Rectal smooth muscle tissue (tissue), 1 donor: Measurements from ENCODE around the gene ACOX3.
"Not testable (repeated sequence)": the region's sequence is repeated elsewhere in the genome, so short reads cannot be mapped to it uniquely, and the experiment has no call there.

Source experiments
- H3K27ac ChIP-seq: one replicate; pipeline ENCODE4 v1.7.0; 2013; ENCODE audit warnings: low read depth, low read length, inconsistent platforms
- H3K27me3 ChIP-seq: one replicate; pipeline ENCODE4 v1.7.0; 2013; ENCODE audit warnings: low read length; ENCODE audit not compliant: control insufficient read depth, insufficient read depth
- H3K36me3 ChIP-seq: one replicate; pipeline ENCODE4 v1.7.0; 2013; ENCODE audit warnings: low read length; ENCODE audit not compliant: control insufficient read depth, insufficient read depth
- H3K4me1 ChIP-seq: one replicate; pipeline ENCODE4 v1.7.0; 2013; ENCODE audit warnings: low read length; ENCODE audit not compliant: control insufficient read depth, insufficient read depth
- H3K4me3 ChIP-seq: one replicate; pipeline ENCODE4 v1.7.0; 2013; ENCODE audit warnings: low read length
- H3K9ac ChIP-seq: one replicate; pipeline ENCODE4 v1.7.0; 2013; ENCODE audit warnings: low read length

The ACOX3 gene

DNA sequence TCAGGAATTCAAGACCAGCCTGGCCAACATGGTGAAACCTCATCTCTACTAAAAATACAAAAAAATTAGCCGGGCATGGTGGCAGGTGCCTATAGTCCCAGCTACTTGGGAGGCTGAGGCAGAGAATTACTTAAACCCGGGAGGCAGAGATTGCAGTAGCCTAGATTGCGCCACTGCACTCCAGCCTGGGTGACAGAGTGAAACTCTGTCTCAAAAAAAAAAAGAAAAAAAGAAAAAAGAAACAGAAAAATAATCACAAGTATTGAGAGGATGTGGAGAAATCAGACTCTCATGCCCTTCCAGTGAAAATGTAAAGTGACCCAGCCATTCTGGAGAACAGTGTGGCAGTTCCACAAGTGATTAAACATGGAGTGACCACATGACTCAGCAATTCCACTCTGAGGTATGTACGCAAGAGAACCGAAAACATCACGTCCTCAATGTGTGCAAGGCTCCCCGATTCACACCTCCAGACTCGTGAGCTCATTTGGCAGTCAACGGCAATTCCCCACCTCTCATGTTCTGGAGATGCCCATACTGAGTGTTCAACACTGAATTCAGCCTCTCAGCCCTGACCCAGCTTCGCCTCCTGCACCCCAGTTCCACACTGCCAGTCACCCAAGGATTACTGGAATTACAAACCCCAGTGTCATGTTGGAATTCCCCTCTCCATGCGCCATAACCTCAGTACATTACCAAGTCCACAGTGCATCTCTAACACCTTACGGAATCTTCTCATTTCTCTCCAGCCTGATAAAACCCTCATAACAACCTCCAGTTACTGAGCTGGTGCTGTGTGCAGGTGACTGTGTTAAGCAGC is 21.1 kb downstream of the ACOX3 start:
- peaks cover 2% of the 10 kb centered on the region for H3K36me3 ChIP-seq

DNA sequence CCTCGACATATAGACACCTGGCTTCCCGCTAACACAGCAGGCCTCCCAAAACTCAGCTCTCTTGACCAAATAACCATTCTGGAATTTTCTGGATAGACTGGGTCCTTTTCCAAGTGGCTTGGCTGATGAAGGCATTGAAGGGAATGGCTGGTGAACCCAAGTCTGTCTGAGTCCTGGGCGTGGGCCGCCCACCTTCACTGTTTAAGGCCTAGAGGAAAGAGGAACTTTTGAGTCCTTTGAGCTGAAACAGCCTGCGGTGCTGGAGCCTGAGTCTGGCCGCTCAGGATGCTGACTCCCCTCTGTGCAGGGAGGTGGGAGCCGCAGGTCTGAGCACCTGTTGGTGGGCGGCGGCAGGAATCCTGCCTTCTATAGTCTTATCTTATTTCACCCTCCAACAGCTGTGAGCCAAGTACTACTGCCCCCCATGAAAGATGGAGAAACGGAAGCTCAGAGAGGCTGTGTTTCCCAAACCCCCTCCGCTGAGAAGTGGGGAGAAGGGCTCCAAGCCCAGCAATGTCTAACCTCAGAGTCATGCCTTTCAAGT is 23.4 kb downstream of the ACOX3 start:
- no peak overlapping the region for H3K9ac ChIP-seq
- H3K27ac ChIP-seq = no peak overlapping the region
- peaks cover 13% of the 10 kb centered on the region for H3K36me3 ChIP-seq
- no peak overlapping the region for H3K4me3 ChIP-seq
- no peaks in the 10 kb centered on the region for H3K4me1 ChIP-seq
- H3K27me3 ChIP-seq = no peaks in the 10 kb centered on the region

More for the DNA sequence above, 21.1 kb downstream of the ACOX3 start:
- Histone ChIP-seq H3K27ac (no peak overlapping the region), H3K27me3 (no peaks in the 10 kb centered on the region), H3K9ac (no peak overlapping the region), H3K4me3 (no peak overlapping the region), H3K4me1 (no peaks in the 10 kb centered on the region)

DNA sequence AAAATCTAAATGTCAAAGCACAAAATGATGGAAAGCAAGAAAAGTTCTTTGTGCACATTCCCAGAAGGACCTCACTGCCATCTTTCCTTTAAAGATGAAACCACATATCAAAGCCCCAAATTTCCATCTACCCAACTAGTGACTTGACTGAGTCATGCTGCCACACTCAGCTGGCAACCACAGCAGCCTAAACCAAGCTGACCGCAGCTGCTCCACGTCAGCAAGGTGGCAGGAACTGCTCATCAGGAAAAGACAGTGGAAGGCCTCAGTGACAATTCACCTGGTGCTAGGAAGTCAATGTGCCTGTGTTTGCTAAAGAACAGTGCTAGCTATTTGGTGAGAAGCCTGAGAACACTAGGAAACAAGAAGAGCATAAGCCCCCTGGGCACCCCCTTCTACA is 26.1 kb downstream of the ACOX3 start:
- no peak overlapping the region for H3K9ac ChIP-seq
- H3K27ac ChIP-seq = no peak overlapping the region
- H3K4me3 ChIP-seq = no peak overlapping the region
- H3K36me3 ChIP-seq = peaks cover 13% of the 10 kb centered on the region
- no peaks in the 10 kb centered on the region for H3K27me3 ChIP-seq
- no peaks in the 10 kb centered on the region for H3K4me1 ChIP-seq

DNA sequence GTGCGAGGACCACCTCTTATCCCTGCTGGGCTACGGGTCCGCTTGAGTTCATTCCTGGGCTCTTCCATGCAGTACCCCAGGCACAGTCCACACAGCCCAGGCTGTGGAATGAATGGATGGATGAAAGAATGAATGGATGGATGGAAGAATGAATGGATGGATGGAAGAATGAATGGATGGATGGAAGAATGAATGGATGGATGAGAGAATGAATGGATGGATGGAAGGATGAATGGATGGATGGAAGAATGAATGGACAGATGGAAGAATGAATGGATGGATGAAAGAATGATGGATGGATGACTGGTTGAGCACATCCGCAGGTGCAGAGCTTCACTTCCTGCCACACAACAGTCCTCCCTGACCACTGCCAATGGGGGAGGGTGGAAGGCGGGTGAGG is 28.2 kb downstream of the ACOX3 start:
- Histone ChIP-seq H3K27me3 (no peaks in the 10 kb centered on the region), H3K4me1 (no peaks in the 10 kb centered on the region), H3K4me3 (no peak overlapping the region), H3K27ac (no peak overlapping the region), H3K36me3 (peaks cover 13% of the 10 kb centered on the region), H3K9ac (no peak overlapping the region)

DNA sequence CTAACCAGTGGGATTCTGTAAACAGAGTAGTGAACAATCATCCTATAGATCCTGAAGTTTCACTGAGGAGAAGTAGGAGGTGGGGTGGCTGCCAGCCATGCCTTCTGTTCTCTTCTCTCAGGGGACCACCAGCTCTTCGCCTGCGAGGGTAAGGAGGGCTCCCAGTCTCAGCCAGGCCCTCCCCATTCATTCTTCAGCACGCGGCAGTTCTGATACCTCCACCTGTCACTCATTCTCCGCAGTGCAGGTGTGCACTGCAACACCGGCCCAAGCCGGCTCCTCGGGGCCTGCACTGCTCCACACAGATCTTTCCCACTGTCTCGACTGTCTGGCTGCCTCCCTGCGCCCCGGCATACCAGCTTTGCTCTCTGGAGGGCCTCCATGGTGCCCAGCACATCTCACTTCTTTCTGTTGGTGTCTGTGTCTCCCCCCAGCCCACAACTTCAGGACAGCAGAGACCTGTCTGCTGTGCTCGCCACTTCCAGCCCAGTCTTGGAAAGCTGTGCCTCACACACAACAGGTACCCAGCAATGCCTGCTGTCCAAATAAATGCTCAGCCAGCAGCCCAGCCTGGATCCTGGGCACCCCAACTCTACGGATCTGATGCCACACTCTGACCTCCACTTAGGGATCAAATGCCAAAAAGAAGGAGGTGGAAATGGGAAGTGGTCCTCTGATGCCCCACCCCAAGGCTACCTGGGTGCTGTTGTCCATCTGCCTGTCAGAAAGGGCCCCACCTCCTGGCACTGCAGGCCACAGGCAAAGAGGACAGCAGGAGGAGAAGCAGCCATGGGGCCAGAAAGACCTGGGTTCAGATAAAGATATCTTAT is 29.0 kb downstream of the ACOX3 start:
- H3K4me3 ChIP-seq = no peak overlapping the region
- no peak overlapping the region for H3K27ac ChIP-seq
- H3K4me1 ChIP-seq = no peaks in the 10 kb centered on the region
- H3K9ac ChIP-seq = no peak overlapping the region
- no peaks in the 10 kb centered on the region for H3K27me3 ChIP-seq
- H3K36me3 ChIP-seq = peaks cover 13% of the 10 kb centered on the region

DNA sequence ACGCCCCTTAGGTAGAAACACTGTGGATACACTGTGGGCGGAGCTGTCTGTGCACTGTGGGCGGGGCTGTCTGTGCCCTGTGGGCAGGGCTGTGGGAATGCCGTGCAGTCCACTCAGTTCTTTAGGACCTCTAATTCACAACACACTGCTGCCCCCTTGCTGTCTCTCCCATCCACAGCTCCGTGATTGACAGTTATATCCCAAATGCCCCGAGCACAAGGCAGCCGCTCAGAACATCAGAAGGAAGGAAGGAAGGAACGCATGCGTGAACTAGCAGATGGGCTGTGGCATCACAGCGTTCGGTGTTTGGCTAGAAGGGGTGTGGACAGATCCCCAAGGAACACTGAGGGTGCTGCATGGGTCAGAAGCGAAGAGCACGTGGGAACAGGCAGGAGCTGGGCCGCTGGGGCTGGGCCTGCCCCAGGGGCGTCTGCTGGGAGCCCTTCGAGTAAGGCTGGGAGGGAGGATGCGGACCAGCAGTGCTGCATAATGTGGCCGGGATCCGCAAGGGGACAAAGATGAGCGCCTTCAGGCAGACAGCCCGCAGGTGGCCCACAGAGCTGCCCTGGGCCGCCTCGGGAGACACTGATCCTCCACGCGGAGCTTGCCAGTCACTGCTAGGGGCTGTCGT is 29.8 kb downstream of the ACOX3 start:
- no peaks in the 10 kb centered on the region for H3K27me3 ChIP-seq
- no peaks in the 10 kb centered on the region for H3K4me1 ChIP-seq
- H3K36me3 ChIP-seq = peaks cover 18% of the 10 kb centered on the region
- H3K9ac ChIP-seq = no peak overlapping the region
- H3K27ac ChIP-seq = no peak overlapping the region
- no peak overlapping the region for H3K4me3 ChIP-seq

DNA sequence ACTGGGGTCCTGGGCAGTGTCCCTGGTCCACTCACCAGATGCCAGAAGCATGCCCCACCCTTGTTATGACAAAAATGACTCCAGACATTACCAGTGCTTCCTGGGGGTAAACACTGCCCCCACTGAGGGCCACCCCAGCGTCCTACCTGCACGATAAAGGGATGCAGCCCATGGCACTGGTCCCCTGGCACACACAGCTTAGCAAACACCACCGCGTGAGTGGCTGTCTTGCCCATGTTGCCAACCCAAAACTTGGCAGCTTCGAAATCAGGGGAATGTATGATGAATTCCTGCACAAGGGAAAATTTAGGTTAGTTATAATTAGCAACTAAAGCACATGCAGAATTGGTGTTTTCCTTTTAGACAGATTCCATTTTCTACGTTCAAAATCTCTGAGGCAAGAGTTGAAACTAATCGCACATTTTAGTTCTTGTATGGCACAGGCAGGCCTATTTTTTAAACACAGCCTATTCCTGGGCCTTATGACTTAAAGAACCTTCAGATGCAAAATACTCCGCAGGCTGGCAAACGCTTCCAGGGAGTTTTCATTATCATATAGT is 30.4 kb downstream of the ACOX3 start:
- H3K27ac ChIP-seq = no peak overlapping the region
- H3K27me3 ChIP-seq = no peaks in the 10 kb centered on the region
- no peak overlapping the region for H3K4me3 ChIP-seq
- no peaks in the 10 kb centered on the region for H3K4me1 ChIP-seq
- peaks cover 23% of the 10 kb centered on the region for H3K36me3 ChIP-seq
- H3K9ac ChIP-seq = no peak overlapping the region

DNA sequence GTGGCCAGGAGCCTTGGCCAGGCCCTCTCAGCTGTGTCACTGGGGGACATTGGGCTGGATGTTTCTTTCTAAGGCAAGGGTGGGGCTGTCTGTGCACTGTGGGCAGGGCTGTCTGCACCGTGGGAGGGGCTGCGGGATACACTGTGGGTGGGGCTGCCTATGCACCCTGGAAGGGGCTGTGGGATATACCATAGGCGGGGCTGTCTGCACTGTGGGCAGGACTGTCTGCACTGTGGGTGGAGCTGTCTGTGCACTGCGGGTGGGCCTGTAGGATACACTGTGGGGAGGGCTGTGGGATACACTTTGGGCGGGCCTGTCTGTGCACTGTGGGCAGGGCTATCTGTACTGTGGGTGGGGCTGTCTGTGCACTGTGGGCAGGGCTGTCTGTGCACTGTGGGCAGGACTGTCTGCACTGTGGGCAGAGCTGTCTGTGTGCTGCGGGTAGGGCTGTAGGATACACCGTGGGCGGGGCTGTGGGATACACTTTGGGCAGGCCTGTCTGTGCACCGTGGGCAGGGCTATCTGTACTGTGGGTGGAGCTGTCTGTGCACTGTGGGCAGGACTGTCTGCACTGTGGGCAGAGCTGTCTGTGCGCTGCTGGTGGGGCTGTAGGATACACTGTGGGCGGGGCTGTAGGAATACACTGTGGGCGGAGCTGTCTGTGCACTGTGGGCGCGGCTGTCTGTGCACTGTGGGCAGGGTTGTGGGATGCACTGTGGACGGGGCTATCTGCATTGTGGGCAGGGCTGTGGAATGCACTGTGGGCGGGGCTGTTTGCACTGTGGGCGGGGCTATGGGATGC is 31.1 kb downstream of the ACOX3 start:
- Histone ChIP-seq H3K9ac (no peak overlapping the region), H3K4me1 (no peaks in the 10 kb centered on the region), H3K36me3 (peaks cover 28% of the 10 kb centered on the region), H3K4me3 (no peak overlapping the region), H3K27me3 (no peaks in the 10 kb centered on the region), H3K27ac (no peak overlapping the region)

DNA sequence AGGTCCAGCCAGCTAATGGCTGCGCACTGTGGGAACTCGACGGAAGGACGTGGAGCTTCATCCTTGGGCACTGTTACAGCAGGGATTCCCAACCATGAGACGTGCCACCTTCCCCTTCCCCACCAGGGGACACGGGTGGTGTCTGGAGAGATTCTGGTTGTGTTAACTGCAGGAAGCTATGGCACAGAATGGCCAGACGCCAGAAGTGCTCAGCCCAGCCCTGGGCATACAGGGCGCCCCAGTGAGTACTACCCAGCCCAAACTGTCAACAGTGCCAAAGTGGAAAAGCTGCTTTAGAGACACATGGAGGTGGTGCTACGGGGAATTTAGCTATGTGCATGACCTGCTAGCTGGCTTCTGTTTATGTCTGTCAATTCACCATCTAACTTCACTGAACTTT is 32.8 kb downstream of the ACOX3 start:
- H3K36me3 ChIP-seq = peaks cover 19% of the 10 kb centered on the region

DNA sequence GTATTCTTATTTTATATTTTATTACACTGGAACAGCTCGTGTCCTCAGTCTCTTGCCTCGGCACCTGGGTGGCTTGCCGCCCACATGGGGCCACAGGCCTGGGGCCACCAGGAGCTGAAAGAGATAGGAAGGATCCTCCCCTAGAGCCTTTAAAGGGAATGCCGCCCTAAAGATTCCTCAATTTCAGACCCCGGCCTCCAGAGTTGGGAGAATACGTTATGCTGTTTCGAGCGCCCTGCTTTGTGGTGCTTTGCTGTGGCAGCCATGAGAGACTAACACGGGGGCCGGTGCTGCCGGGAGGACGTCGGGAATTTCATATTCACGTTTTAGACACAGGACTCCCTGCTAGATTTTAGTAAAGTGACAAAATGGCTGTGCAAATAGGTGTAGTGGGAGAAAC is 33.2 kb downstream of the ACOX3 start:
- Histone ChIP-seq H3K9ac (no peak overlapping the region), H3K27me3 (no peaks in the 10 kb centered on the region), H3K27ac (no peak overlapping the region), H3K4me3 (no peak overlapping the region), H3K4me1 (peaks cover 6% of the 10 kb centered on the region), H3K36me3 (peaks cover 16% of the 10 kb centered on the region)

More for the DNA sequence above, 32.8 kb downstream of the ACOX3 start:
- Histone ChIP-seq H3K4me3 (no peak overlapping the region), H3K4me1 (peaks cover 2% of the 10 kb centered on the region), H3K27me3 (no peaks in the 10 kb centered on the region), H3K27ac (no peak overlapping the region), H3K9ac (no peak overlapping the region)

DNA sequence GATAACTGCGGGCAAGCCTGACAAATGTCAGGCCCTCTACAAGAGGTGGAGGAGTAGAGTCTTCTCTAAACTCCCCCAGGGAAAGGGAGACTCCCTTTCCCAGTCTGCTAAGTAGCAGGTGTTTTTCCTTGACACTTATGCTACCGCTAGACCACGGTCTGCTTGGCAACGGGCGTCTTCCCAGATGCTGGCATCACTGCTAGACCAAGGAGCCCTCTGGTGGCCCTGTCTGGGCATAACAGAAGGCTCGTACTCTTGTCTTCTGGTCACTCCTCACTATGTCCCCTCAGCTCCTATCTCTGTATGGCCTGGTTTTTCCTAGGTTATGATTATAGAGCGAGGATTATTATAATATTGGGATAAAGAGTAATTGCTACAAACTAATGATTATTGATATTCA is 33.6 kb downstream of the ACOX3 start:
- not testable (repeated sequence) for H3K27ac ChIP-seq, H3K4me1 ChIP-seq, H3K9ac ChIP-seq, H3K27me3 ChIP-seq, H3K4me3 ChIP-seq
- peaks cover 16% of the 10 kb centered on the region for H3K36me3 ChIP-seq
